ENCODE results near the gene S100A2. TPM values are rescaled to one million over a fixed set of nuclear protein-coding genes. Genes with fewer than 3 reads are reported as not detected.
A peak's percentile ranks its signal among the peaks of the same experiment; 100 is the strongest.
"Not testable (repeated sequence)": the region's sequence is repeated elsewhere in the genome, so short reads cannot be mapped to it uniquely, and the experiment has no call there.

The S100A2 gene
- total and polyA plus RNA-seq, 11 donors, result 1.3 to 5.1 (median 2.6) TPM; not detected in 1

DNA sequence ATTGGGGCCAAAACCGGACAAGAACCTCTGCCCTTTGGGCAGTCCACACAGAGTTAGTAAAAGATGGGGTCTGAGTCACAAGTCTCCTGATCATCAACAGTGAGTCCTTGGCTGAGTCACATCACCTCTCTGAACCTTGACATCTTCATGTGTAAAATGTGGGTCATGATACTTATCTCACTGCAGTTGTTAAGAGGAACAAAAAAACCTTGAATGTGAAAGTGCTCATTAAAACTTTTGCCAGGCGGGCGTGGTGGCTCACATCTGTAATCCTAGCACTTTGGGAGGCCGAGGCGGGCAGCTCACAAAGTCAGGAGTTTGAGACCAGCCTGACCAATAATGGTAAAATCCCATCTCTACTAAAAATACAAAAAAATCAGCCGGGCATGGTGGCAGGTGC lies 31.6 kb upstream of the S100A2 start:
- H3K4me1 ChIP-seq, result peaks cover 0 to 12% (median 0%) of the 10 kb centered on the region in 12 donors
- WGBS, 4 donors, result 92 to 97% (median 95%) methylated on average over 6 of the region's 6 CpGs
- no peak overlapping the region for H3K4me3 ChIP-seq
- ATAC-seq, result no peak
- H3K36me3 ChIP-seq, result peaks cover 0 to 10% (median 0%) of the 10 kb centered on the region in 9 donors
- TF ChIP-seq POLR2A (IDR thresholded peaks at IDR 0.05), result no peak
- TF ChIP-seq, protein P1, sequence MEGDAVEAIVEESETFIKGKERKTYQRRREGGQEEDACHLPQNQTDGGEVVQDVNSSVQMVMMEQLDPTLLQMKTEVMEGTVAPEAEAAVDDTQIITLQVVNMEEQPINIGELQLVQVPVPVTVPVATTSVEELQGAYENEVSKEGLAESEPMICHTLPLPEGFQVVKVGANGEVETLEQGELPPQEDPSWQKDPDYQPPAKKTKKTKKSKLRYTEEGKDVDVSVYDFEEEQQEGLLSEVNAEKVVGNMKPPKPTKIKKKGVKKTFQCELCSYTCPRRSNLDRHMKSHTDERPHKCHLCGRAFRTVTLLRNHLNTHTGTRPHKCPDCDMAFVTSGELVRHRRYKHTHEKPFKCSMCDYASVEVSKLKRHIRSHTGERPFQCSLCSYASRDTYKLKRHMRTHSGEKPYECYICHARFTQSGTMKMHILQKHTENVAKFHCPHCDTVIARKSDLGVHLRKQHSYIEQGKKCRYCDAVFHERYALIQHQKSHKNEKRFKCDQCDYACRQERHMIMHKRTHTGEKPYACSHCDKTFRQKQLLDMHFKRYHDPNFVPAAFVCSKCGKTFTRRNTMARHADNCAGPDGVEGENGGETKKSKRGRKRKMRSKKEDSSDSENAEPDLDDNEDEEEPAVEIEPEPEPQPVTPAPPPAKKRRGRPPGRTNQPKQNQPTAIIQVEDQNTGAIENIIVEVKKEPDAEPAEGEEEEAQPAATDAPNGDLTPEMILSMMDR (IDR thresholded peaks at IDR 0.05), result no peak
- H3K9me3 ChIP-seq, result no peaks in the 10 kb centered on the region
- intact Hi-C loops (cut with DNase I), result no loop called here
- no peaks in the 10 kb centered on the region for H3K27me3 ChIP-seq
- DNase-seq, result no peak
- H3K27ac ChIP-seq, result no peak overlapping the region

- Histone ChIP-seq H3K27ac (no peak overlapping the region), H3K4me3 (no peak overlapping the region), H3K36me3 (no peaks in the 10 kb centered on the region), H3K4me1 (peaks cover 0 to under 1% (median 0%) of the 10 kb centered on the region in 12 donors), H3K9me3 (no peaks in the 10 kb centered on the region), H3K27me3 (no peaks in the 10 kb centered on the region)
- DNase-seq (no peak), ATAC-seq (no peak)
- intact Hi-C loops (cut with DNase I), result no loop called here
- WGBS, 4 donors, result 63 to 72% (median 71%) methylated on average over 4 of the region's 4 CpGs
- TF ChIP-seq, protein P1 (IDR thresholded peaks at IDR 0.05), result no peak
- TF ChIP-seq POLR2A (IDR thresholded peaks at IDR 0.05), result no peak
Observed at GRCh38 chr1:153592748-153593147, 27.1 kb upstream of the S100A2 start.

DNA sequence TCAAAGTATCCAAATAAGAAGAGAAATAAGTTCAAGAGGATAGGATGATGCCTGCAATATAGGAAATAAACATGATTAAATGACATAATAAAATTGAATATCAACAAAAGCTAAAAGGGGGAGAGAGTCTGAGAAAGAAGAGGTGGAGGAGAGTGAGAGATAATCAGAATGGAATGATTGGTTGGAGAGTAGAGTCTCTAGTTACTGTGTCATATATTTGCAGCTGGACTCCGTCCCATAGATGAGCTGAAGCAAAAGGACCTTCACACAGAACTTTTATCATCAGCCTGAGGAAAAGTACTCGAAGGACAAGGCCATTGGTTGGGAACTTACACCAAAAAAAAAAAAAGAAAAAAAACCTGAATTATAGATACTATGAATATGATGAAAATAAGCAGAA lies 22.8 kb upstream of the S100A2 start:
- TF ChIP-seq POLR2A (IDR thresholded peaks at IDR 0.05), result no peak
- TF ChIP-seq, protein P1 (IDR thresholded peaks at IDR 0.05), result no peak
- Histone ChIP-seq H3K9me3 (no peaks in the 10 kb centered on the region), H3K27ac (no peak overlapping the region), H3K27me3 (no peaks in the 10 kb centered on the region), H3K4me1 (peaks cover 0 to 10% (median 2%) of the 10 kb centered on the region in 12 donors), H3K36me3 (no peaks in the 10 kb centered on the region), H3K4me3 (no peak overlapping the region)
- WGBS, 4 donors, result 79 to 86% (median 83%) methylated on average over 2 of the region's 2 CpGs
- ATAC-seq (no peak), DNase-seq (no peak)
- intact Hi-C loops (cut with DNase I), result no loop called here

GRCh38 chr1:153588033-153588432 lies 22.4 kb upstream of the S100A2 start:
- H3K27me3 ChIP-seq; ATAC-seq; DNase-seq; H3K9me3 ChIP-seq; intact Hi-C loops (cut with DNase I); H3K4me3 ChIP-seq; H3K27ac ChIP-seq; H3K36me3 ChIP-seq: not testable (repeated sequence)
- peaks cover 0 to 10% (median 2%) of the 10 kb centered on the region in 12 donors for H3K4me1 ChIP-seq
- 87 to 95% (median 93%) methylated on average over 10 of the region's 10 CpGs for WGBS, 4 donors

GRCh38 chr1:153587314-153587713 lies 21.7 kb upstream of the S100A2 start:
- intact Hi-C loops (cut with DNase I), result no loop called here
- 28 to 42% (median 34%) methylated on average over 5 of the region's 5 CpGs for WGBS, 4 donors
- Histone ChIP-seq H3K27ac (no peak overlapping the region), H3K4me1 (peaks cover 0 to 10% (median 2%) of the 10 kb centered on the region in 12 donors), H3K27me3 (no peaks in the 10 kb centered on the region), H3K4me3 (no peak overlapping the region), H3K9me3 (no peaks in the 10 kb centered on the region), H3K36me3 (no peaks in the 10 kb centered on the region)
- peak in 3 of 4 donors; percentile 57 to 64 (median 60) for ATAC-seq
- no peak for DNase-seq
- no peak for TF ChIP-seq POLR2A (IDR thresholded peaks at IDR 0.05)
- TF ChIP-seq, protein P1 (IDR thresholded peaks at IDR 0.05), result no peak

Data from heart left ventricle (tissue), 16 donors.